HG02884 (cell line): ENCODE measurements around the gene LZTR1.
A peak's percentile ranks its signal among the peaks of the same experiment; 100 is the strongest.
"Not testable (repeated sequence)": the region's sequence is repeated elsewhere in the genome, so short reads cannot be mapped to it uniquely, and the experiment has no call there.

ENCODE experiments used
- ATAC-seq: cut with Tn5 transposase; IDR thresholded peaks from one replicate; pipeline ENCODE4 v1.9.1; 2021; ENCODE audit warnings: mild to moderate bottlenecking, moderate library complexity; ENCODE audit not compliant: unreplicated experiment

Gene LZTR1

GRCh38 chr22:21030032-21030431 is 47.9 kb downstream of the LZTR1 start:
- ATAC-seq = no peak

GRCh38 chr22:21030621-21031544 is 48.8 kb downstream of the LZTR1 start:
- no peak for ATAC-seq

- no peak for ATAC-seq
Measured at GRCh38 chr22:21031545-21032036, 49.5 kb downstream of the LZTR1 start.

GRCh38 chr22:21032037-21032867 is 50.2 kb downstream of the LZTR1 start, which contains the start of gene SLC7A4:
TSS of gene SLC7A4 (minus strand) at chr22:21032561. CDS start at chr22:21031812, 749 bp downstream.
- no peak for ATAC-seq

- ATAC-seq = no peak
Measured at GRCh38 chr22:21032868-21033688, 51.0 kb downstream of the LZTR1 start.

- ATAC-seq = no peak
Measured at GRCh38 chr22:21033895-21034294, 51.8 kb downstream of the LZTR1 start.

GRCh38 chr22:21034989-21035388 is 52.9 kb downstream of the LZTR1 start:
- no peak for ATAC-seq

- ATAC-seq = no peak
Measured at GRCh38 chr22:21038405-21038804, 56.3 kb downstream of the LZTR1 start.

GRCh38 chr22:21039158-21039557 is 57.1 kb downstream of the LZTR1 start:
- ATAC-seq = not testable (repeated sequence)

- ATAC-seq = no peak
Measured at GRCh38 chr22:21041937-21042336, 59.8 kb downstream of the LZTR1 start.

- ATAC-seq = no peak
Measured at GRCh38 chr22:21042978-21043859, 61.1 kb downstream of the LZTR1 start.

- no peak for ATAC-seq
Measured at GRCh38 chr22:21043860-21044535, 61.9 kb downstream of the LZTR1 start.

GRCh38 chr22:21044931-21045584 is 63.0 kb downstream of the LZTR1 start:
- ATAC-seq = no peak

GRCh38 chr22:21045585-21046294 is 63.6 kb downstream of the LZTR1 start, which contains the start of gene LRRC74B:
TSS of gene LRRC74B (plus strand) at chr22:21045946. CDS start at chr22:21045987, 41 bp downstream.
- ATAC-seq = peak; percentile 63

- ATAC-seq = no peak
Measured at GRCh38 chr22:21047035-21047661, 65.1 kb downstream of the LZTR1 start.

- no peak for ATAC-seq
Measured at GRCh38 chr22:21047730-21048129, 65.6 kb downstream of the LZTR1 start.

- not testable (repeated sequence) for ATAC-seq
Measured at GRCh38 chr22:21048448-21048847, 66.4 kb downstream of the LZTR1 start.
